Measurements from ENCODE around the gene C6orf120. TPM values are rescaled to one million over a fixed set of nuclear protein-coding genes. Genes with fewer than 3 reads are reported as not detected.
A peak's percentile ranks its signal among the peaks of the same experiment; 100 is the strongest.

C6orf120 gene
- total RNA-seq, 1 donor from 2014 or later, result 24.8 TPM

GRCh38 chr6:169726049-169726400 lies 24.1 kb downstream of the C6orf120 start:
- no peak for ATAC-seq (ENCODE audit: low read depth)
- POLR2A ChIA-PET, result interaction anchor here (1.1 to 5.9 kb wide), 3 partner anchors 24 to 828 kb away, joined by 4 to 64 read pairs (median 55); partner anchors contain the start of genes C6orf120, DYNLT2, ERMARD and TBP
- Mint-ChIP-seq H3K9me3 (no peaks in the 10 kb centered on the region), H3K4me1 (peaks cover 26% of the 10 kb centered on the region), H3K4me3 (peak overlapping the region; percentile 86), H3K27me3 (no peaks in the 10 kb centered on the region), H3K36me3 (ENCODE audit: low read depth) (peaks cover 2% of the 10 kb centered on the region), H3K27ac (peak overlapping the region; percentile 64)
- CTCF ChIA-PET, result no interaction called here
- no peak for DNase-seq
- TF ChIP-seq CTCF (IDR thresholded peaks at IDR 0.05), result no peak
- intact Hi-C loops (cut with micrococcal nuclease), result no loop called here

GRCh38 chr6:169726963-169727362 lies 25.0 kb downstream of the C6orf120 start:
- Mint-ChIP-seq H3K4me1 (peaks cover 20% of the 10 kb centered on the region), H3K36me3 (ENCODE audit: low read depth) (peaks cover 2% of the 10 kb centered on the region), H3K4me3 (no peak overlapping the region), H3K9me3 (no peaks in the 10 kb centered on the region), H3K27me3 (no peaks in the 10 kb centered on the region), H3K27ac (no peak overlapping the region)
- no peak for ATAC-seq (ENCODE audit: low read depth)
- DNase-seq, result no peak
- POLR2A ChIA-PET, result interaction anchor here (1.6 to 5.9 kb wide), 2 partner anchors 24 to 26 kb away, joined by 6 to 55 read pairs; partner anchors contain the start of genes C6orf120, DYNLT2, ERMARD and WDR27
- intact Hi-C loops (cut with micrococcal nuclease), result no loop called here
- CTCF ChIA-PET, result no interaction called here
- no peak for TF ChIP-seq CTCF (IDR thresholded peaks at IDR 0.05)

GRCh38 chr6:169729961-169730360 lies 28.0 kb downstream of the C6orf120 start:
- DNase-seq (no peak), ATAC-seq (ENCODE audit: low read depth) (no peak)
- Mint-ChIP-seq H3K36me3 (ENCODE audit: low read depth) (peaks cover 2% of the 10 kb centered on the region), H3K27ac (no peak overlapping the region), H3K4me1 (peaks cover 9% of the 10 kb centered on the region), H3K9me3 (no peaks in the 10 kb centered on the region), H3K4me3 (no peak overlapping the region), H3K27me3 (no peaks in the 10 kb centered on the region)
- ChIA-PET POLR2A (no interaction called here), CTCF (no interaction called here)
- no peak for TF ChIP-seq CTCF (IDR thresholded peaks at IDR 0.05)
- intact Hi-C loops (cut with micrococcal nuclease), result no loop called here

GRCh38 chr6:169738204-169738975 lies 36.5 kb downstream of the C6orf120 start:
- TF ChIP-seq CTCF (IDR thresholded peaks at IDR 0.05), result no peak
- H3K4me3 Mint-ChIP-seq, result no peak overlapping the region
- H3K9me3 Mint-ChIP-seq, result no peaks in the 10 kb centered on the region
- POLR2A ChIA-PET, result no interaction called here
- H3K4me1 Mint-ChIP-seq, result no peaks in the 10 kb centered on the region
- H3K27ac Mint-ChIP-seq, result no peak overlapping the region
- intact Hi-C loops (cut with micrococcal nuclease), result no loop called here
- H3K27me3 Mint-ChIP-seq, result peaks cover 3% of the 10 kb centered on the region
- DNase-seq (no peak), ATAC-seq (ENCODE audit: low read depth) (no peak)
- H3K36me3 Mint-ChIP-seq (ENCODE audit: low read depth), result no peaks in the 10 kb centered on the region
- CTCF ChIA-PET, result no interaction called here

GRCh38 chr6:169738976-169739529 lies 37.1 kb downstream of the C6orf120 start:
- H3K4me3 Mint-ChIP-seq, result no peak overlapping the region
- H3K9me3 Mint-ChIP-seq, result no peaks in the 10 kb centered on the region
- H3K36me3 Mint-ChIP-seq (ENCODE audit: low read depth), result no peaks in the 10 kb centered on the region
- H3K4me1 Mint-ChIP-seq, result no peaks in the 10 kb centered on the region
- no peak for TF ChIP-seq CTCF (IDR thresholded peaks at IDR 0.05)
- ChIA-PET CTCF (no interaction called here), POLR2A (no interaction called here)
- intact Hi-C loops (cut with micrococcal nuclease), result no loop called here
- ATAC-seq (ENCODE audit: low read depth) (no peak), DNase-seq (no peak)
- H3K27ac Mint-ChIP-seq, result no peak overlapping the region
- H3K27me3 Mint-ChIP-seq, result peaks cover 3% of the 10 kb centered on the region

Measured in activated B cell treated with CpG ODN at 0.5 μM for 24 hours (primary cell).